Hepatocyte (in vitro differentiated cells): ENCODE measurements around the gene PXDC1.

Experiments
- EZH2 ChIP-seq: fragments of 200-600 bp; sonication (generic); IDR thresholded peaks from 2 replicates; pipeline ENCODE4 v1.6.1; 2016; ENCODE audit warnings: antibody characterized with exemption, mild to moderate bottlenecking, borderline replicate concordance
- TF ChIP-seq, protein P1 (sequence below): fragments of 200-600 bp; sonication (generic); IDR thresholded peaks from 2 replicates; pipeline ENCODE4 v1.5.1; 2016; ENCODE audit warnings: antibody characterized with exemption, mild to moderate bottlenecking; ENCODE audit not compliant: poor library complexity

DNA sequence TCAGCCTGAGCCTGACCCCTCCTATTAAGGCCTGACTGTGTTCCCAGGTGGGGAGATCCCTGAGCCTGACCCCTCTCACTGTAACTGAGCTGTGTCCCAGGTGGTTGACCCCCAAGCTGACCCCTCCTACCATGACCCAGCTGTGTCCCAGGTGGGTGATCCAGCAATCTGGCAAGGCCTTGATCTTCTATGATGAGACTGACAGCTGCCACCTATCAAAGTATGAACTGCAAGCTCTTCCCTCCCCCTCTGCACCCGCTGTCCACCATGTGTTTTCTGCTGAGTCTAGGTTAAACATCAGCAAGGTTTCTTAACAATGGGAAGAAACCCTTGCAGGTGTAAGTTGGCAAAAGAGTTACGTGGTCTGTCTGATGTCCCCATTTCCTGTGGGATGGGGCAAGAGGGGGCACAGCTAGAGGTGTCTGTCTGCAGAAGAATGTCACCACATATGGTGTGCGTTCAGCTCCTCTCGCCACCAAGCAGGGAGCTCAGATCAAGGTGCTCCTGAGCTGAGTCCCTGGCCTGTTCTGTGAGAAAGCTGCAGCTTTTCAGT lies 5.9 kb downstream of the PXDC1 start:
- TF ChIP-seq, protein P1, sequence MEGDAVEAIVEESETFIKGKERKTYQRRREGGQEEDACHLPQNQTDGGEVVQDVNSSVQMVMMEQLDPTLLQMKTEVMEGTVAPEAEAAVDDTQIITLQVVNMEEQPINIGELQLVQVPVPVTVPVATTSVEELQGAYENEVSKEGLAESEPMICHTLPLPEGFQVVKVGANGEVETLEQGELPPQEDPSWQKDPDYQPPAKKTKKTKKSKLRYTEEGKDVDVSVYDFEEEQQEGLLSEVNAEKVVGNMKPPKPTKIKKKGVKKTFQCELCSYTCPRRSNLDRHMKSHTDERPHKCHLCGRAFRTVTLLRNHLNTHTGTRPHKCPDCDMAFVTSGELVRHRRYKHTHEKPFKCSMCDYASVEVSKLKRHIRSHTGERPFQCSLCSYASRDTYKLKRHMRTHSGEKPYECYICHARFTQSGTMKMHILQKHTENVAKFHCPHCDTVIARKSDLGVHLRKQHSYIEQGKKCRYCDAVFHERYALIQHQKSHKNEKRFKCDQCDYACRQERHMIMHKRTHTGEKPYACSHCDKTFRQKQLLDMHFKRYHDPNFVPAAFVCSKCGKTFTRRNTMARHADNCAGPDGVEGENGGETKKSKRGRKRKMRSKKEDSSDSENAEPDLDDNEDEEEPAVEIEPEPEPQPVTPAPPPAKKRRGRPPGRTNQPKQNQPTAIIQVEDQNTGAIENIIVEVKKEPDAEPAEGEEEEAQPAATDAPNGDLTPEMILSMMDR, result no peak
- TF ChIP-seq EZH2, result no peak
